ENCODE measurements around the gene SMC4. TPM values are rescaled to one million over a fixed set of nuclear protein-coding genes. Genes with fewer than 3 reads are reported as not detected.

Gene SMC4
- total and polyA plus RNA-seq, 10 of the 15 experiments (the other 5 are each of a cell fraction or from before 2014, with no cell fraction given), result 75.6 to 288 (median 136) TPM

GRCh38 chr3:160365869-160366522 lies 33.5 kb upstream of the SMC4 start:
- ChIA-PET CTCF (interaction anchor here (1.2 kb wide), 1 partner anchor 9 kb away, joined by 3 read pairs; no protein-coding TSS in a partner anchor), POLR2A (no interaction called here), RAD21 (ENCODE audit: unreplicated experiment) (no interaction called here), SMC1A (ENCODE audit: uncharacterized antibody, unreplicated experiment) (no interaction called here)
- intact Hi-C loops (cut with micrococcal nuclease; ENCODE audit: unreplicated experiment) (no loop called here), in situ Hi-C loops (cut with MboI) (no loop called here)
- no peak overlapping the region for H3K27ac ChIP-seq (ENCODE audit: control insufficient read depth, insufficient read depth)
- H3K4me2 ChIP-seq (ENCODE audit: control insufficient read depth, insufficient read depth), result no peak overlapping the region
- H3K9ac ChIP-seq (ENCODE audit: control insufficient read depth, insufficient read depth, low read length), result no peak overlapping the region
- H3K36me3 ChIP-seq (ENCODE audit: control insufficient read depth in 2 of 2, insufficient read depth in 2 of 2, low read length in 1 of 2), result no peaks in the 10 kb centered on the region
- BruUV-seq (replicated peaks), result no TSS peak
- H4K20me1 ChIP-seq (ENCODE audit: control insufficient read depth, insufficient read depth), result no peaks in the 10 kb centered on the region
- H3K4me1 ChIP-seq (ENCODE audit: control insufficient read depth, insufficient read depth, low read length), result no peaks in the 10 kb centered on the region
- DNase-seq (ENCODE audit: low read depth, low spot score) (no peak), FAIRE-seq (no peak), ATAC-seq (no peak)
- 93% methylated on average over 1 of the region's 1 CpG for WGBS (ENCODE audit: insufficient coverage, insufficient replicate concordance, low lambda C conversion rate, missing lambda C conversion rate)
- no peaks in the 10 kb centered on the region for H3K27me3 ChIP-seq (replicated peaks in 1 of 2; ENCODE audit: control insufficient read depth in 2 of 2, insufficient read depth in 2 of 2, low read length in 1 of 2)
- no peak for TF ChIP-seq ZBTB33 (IDR thresholded peaks at IDR 0.05)
- TF ChIP-seq MEF2B (IDR thresholded peaks at IDR 0.05; ENCODE audit: partially characterized antibody, poor library complexity, severe bottlenecking), result no peak
- TF ChIP-seq MTA3 (IDR thresholded peaks at IDR 0.05; ENCODE audit: borderline replicate concordance, low read length), result no peak
- no peak for TF ChIP-seq RELA (IDR thresholded peaks at IDR 0.05; ENCODE audit: borderline replicate concordance, partially characterized antibody)
- TF ChIP-seq ZBTB40 (IDR thresholded peaks at IDR 0.05; ENCODE audit: borderline replicate concordance), result no peak
- TF ChIP-seq STAT1 (conservative IDR thresholded peaks at IDR 0.05), result no peak
- no peak for TF ChIP-seq BRCA1 (IDR thresholded peaks at IDR 0.05; ENCODE audit: low read depth, low read length)
- no peak for TF ChIP-seq SPI1 (IDR thresholded peaks at IDR 0.05; ENCODE audit: borderline replicate concordance, insufficient read depth, low read depth, low read length)
- no peak for TF ChIP-seq PAX8 (IDR thresholded peaks at IDR 0.05)
- TF ChIP-seq SMARCA5 (IDR thresholded peaks at IDR 0.05), result no peak
- no peak for TF ChIP-seq SIN3A (IDR thresholded peaks at IDR 0.05; ENCODE audit: low read depth, low read length)
- no peak for TF ChIP-seq IRF3 (IDR thresholded peaks at IDR 0.05)
- no peak overlapping the region for H2AFZ ChIP-seq (ENCODE audit: control insufficient read depth, low read depth, low read length)
- no peak overlapping the region for H3K4me3 ChIP-seq
- H3K79me2 ChIP-seq (ENCODE audit: control insufficient read depth, insufficient read depth, low read length), result no peaks in the 10 kb centered on the region
- no peaks in the 10 kb centered on the region for H3K9me3 ChIP-seq (replicated peaks; ENCODE audit: control insufficient read depth, insufficient read depth, low read length)

Data from GM12878 (cell line).